ENCODE results near the gene SUPT7L.
"Not testable (repeated sequence)": the region's sequence is repeated elsewhere in the genome, so short reads cannot be mapped to it uniquely, and the experiment has no call there.

The SUPT7L gene
- total RNA-seq, result 28.5 to 56.7 (median 41.7) reads per million in 18 experiments

GRCh38 chr2:27663285-27664153 is at the start of gene SUPT7L, which contains the start of gene SLC4A1AP:
Gene SUPT7L, minus strand, starts transcription at chr2:27663614. Its CDS starts 1,422 bp downstream, at chr2:27662192.
Gene SLC4A1AP, plus strand, starts transcription at chr2:27663889. Its CDS starts 26 bp downstream, at chr2:27663915.
- DNase-seq, result peak; percentile 65 to 75

DNA sequence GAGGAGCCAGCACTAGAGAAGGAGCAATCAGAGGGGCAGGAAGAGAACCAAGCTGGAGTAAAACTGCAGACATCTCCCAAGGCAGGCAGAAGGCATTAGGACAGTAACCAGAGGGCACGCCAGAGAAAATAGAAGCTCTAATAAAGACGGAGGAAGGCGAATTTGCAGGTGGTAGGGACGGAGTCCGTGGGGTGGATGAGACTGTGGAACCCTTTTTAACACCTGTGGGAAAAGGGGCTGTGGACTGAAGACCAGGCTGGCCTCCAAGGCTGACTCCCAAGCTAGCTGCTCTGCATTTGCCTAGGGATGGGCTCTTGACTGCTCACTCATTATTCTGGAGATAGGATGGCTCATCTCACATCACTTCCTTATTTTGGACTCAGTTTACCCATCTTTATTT is 49.8 kb upstream of the SUPT7L start:
- DNase-seq, result no peak

- DNase-seq, result peak; percentile 40 to 69
Measured at GRCh38 chr2:27712522-27712921, 49.1 kb upstream of the SUPT7L start.

- no peak for DNase-seq
Measured at GRCh38 chr2:27711804-27712203, 48.4 kb upstream of the SUPT7L start.

GRCh38 chr2:27710640-27711430 is 47.4 kb upstream of the SUPT7L start:
- DNase-seq, result no peak

DNA sequence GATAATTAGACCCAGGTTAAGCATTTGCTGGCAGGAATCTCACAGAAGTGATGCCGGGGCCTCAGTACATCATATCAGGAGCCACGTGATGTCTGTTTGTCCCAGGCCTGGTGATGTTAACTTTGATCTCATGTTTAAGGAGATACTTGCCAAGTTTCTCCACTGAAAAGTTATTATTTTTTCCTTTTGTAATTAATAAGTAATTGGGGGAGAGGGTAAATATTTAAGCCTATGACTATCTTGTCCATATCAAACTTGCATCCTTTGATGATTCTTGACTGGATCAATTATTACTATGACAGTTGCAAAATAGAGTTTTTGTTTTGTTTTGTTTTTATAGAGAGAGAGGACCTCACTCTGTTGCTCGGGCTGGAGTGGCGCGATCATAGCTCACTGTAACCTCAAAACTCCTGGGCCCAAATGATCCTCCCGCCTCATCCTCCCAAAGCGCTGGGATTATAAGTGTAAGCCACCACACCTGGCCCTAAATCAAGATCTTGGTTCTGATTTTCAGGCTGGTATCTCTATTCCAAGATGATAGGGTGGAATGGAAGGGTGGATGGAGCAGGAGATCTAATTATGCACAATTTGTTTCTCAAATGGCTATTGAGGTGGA is 46.7 kb upstream of the SUPT7L start:
- no peak for DNase-seq

DNA sequence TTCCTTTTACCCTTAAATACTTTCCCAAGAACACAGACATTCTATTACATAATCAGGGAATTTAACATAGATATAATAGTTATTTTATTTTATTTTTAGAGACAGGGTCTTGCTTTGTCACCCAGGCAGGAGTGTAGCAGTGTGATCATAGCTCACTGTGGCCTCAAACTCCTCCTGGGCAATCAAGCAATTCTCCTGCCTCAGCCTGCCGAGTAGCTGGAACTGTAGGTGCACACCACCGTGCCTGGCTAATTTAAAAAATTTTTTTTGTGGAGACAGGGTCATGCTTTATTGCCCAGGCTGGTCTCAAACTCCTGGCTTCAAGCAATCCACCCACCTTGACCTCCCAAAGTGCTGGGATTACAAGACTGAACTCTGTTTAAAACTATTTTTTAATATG is 45.9 kb upstream of the SUPT7L start:
- DNase-seq, result no peak

- DNase-seq, result no peak
Measured at GRCh38 chr2:27708666-27709065, 45.3 kb upstream of the SUPT7L start.

GRCh38 chr2:27708257-27708654 is 44.8 kb upstream of the SUPT7L start:
- DNase-seq, result no peak

DNA sequence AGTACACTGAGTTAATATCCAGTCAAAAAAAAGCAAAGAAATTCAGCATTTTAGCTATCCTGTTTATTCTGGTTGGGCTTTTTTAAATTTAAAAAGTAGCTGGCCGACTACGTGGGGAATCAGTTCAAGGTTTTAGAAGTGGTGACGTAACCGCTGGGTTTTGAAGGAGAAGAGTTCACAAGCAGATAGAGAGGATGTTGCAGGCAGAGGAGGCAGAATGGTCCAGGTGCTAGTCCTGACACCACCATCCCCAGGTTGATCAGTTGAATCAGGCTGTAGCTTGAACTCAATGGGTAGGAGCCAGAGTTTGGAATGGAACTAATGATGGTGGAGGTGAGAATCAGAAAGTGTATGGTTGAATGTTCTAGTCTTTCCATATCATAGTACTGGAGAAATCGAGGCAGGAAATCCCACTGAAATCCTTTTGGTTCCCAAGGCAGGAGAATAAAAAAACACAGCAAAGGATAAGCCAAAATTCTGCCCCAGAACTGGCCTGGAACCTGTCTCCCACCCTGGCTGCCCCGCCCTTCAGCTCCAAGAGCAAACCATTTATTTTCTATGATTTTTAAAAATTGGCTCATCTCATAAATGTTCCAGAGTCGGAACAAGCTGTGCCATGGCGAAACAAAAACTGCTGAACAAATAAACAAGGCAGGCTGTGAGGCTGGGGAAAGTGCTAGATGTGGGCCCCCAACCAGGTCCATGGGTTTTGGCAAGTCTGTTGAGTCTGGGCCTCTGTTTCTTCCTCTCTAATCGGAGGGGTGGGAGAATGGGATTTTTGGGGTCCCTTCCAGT is 44.2 kb upstream of the SUPT7L start:
- DNase-seq, result no peak

DNA sequence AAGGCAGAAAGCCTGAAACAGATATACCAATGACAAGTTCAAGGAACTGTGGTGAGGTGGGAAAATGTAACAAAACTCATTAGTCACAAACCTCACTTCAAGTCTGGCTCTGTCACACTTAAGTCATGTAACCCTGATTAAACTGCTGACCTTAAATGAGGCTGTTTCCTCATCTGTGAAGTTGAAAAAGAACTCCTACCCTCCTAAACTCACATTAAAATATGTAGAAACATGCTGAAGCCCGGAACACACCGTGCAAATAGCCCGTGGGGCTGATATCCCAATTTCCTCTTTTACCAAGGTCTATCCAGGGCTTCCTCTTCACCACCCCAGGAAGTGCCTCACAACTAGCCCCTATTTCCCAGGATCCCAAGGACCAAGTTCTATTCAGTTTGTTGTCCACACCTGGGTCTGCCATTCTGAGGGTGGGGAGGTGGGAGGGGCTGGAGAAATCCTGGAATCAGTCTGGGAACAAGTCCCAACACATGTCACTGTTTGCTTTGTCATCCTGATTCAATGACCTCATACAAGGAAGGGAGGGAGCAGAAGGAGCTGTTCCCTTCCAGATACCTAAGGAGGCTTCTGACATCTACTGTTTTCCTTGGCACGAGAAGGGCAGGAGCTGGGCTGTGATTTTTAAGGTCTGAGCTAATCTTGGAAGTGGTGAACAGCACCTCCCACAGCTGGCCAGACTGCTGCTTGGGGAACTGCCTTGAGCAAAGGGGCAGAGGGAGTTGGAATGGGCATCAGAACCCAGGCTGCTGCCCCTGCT is 42.6 kb upstream of the SUPT7L start:
- peak; percentile 80 to 88 for DNase-seq

DNA sequence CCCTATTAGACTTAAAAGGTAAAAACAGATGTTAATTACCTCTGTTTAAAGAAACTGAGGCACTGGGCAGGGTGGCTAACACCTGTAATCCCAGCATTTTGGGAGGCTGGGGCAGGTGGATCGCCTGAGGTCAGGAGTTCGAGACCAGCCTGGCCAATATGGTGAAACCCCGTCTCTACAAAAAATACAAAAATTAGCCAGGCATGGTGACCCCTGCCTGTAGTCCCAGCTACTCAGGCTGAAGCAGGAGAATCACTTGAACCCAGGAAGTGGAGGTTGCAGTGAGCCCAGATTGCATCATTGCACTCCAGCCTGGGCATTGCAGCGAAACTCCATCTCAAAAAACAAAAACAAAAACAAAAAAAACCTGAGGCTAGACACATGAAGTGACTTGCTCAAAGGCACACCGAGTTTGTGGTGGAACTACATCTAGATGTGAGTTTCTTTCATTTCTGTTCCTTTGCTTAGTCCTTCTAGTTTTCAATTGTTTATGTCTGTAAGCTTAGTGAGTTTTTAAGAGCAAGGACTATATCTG is 41.0 kb upstream of the SUPT7L start:
- peak in 1 of 2 donors; percentile 13 for DNase-seq

DNA sequence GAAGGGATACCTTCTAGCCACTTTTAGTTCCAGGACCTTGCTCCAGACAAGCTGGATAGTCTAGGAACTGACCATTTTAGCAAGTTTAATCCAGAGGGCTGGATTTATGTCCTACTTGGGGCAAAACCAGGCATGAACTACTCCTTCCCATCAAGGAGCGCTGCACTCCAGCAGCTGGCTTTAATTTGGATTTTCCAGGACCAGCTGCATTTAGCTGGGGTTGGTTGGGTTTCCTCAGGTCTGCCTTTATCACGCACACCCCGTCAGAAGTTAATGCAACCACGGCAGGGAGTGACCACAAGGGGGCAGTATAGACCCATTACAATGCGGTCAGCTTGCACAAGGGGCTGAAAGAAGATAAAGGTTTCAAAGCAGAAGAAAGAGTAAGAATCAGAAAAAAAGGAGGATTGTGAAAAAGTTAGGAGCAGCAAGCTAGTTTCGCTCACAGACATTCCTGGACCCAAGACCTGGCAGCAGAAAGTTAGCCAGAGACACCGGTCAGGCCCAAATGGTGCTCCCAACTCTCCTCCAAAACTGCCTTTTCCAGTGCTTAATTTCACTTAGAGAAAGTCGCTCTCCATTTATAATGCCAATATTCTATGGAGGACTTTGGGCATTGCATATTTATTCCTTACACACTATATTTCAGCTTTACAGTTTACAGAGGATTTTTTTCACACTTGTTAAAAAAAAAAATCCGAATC is 40.4 kb upstream of the SUPT7L start:
- peak; percentile 89 to 90 for DNase-seq

GRCh38 chr2:27702302-27702701 is 38.9 kb upstream of the SUPT7L start:
- no peak for DNase-seq

DNA sequence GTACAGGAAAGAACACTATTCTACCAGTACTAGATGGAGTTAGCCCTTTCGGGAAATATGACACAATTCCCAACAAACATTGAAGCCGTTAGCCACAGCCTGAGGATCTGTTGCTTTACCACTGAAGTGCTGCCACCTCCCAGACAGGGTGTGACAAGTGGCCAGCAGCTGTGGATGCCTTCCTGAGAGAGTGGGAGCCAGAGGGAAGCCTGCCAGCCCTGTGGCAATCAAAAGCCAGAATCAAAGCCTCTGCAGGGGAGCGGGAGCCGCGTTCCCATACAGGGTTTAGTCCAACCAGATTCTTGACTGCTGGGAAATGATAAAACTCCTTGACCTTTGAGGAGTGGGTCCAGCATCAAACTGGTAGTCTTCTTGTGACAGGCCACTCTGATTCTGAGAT is 38.3 kb upstream of the SUPT7L start:
- no peak for DNase-seq

- DNase-seq, result no peak
Measured at GRCh38 chr2:27697660-27698059, 34.2 kb upstream of the SUPT7L start.

DNA sequence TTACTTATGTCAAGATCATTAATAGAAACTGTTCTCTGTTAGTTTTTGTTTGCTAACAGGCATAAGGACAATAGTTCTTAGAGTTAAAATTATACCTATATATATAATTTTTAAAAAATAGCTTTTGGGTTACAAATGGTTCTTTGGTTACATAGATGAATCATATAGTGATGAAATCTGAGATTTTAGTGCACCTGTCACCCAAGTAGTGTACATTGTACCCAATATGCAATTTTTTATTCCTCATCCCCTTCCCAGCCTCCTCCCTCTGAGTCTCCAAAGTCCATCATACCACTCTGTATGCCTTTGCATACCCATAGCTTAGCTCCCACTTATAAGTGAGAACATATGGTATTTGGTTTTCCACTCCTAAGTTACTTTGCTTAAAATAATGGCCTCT is 26.6 kb upstream of the SUPT7L start:
- no peak for DNase-seq

DNA sequence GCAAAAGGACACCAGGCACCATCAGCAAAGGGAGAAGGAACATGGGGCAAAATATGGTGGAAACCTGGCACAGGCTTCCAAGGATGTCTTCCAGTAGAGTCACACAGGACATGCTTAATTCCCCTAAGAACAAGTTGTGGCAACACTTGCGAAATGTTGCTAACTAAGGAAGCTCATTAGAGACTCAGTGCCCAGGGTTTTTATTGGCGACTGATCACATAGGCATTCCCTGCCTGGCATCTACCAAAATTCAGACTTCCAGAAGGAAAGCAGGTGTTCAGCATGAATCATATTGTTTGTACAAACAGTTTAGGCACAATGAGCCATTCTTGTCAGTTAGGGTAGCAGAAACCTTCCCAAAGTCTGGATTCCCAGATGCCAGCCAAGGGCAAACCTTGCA is 26.0 kb upstream of the SUPT7L start:
- no peak for DNase-seq

- DNase-seq, result no peak
Measured at GRCh38 chr2:27687232-27687631, 23.8 kb upstream of the SUPT7L start.

- no peak for DNase-seq
Measured at GRCh38 chr2:27685577-27685976, 22.2 kb upstream of the SUPT7L start.

GRCh38 chr2:27685006-27685405 is 21.6 kb upstream of the SUPT7L start:
- DNase-seq, result not testable (repeated sequence)

Data from inflammatory macrophage (primary cell).